WTC11 (cell line): ENCODE results near the gene CPXM1. TPM values are rescaled to one million over a fixed set of nuclear protein-coding genes. Genes with fewer than 3 reads are reported as not detected.

Experiments
- ATAC-seq: fragments of 200-7000 bp; cut with Tn5 transposase; 2 replicates; pipeline ENCODE4 v1.10.0; 2021; ENCODE audit warnings: mild to moderate bottlenecking, moderate library complexity
- CTCF ChIA-PET: fragments of 300-600 bp; sonication (Branson Sonifier 250); formaldehyde crosslinking; loops from one replicate; lab custom pipeline; 2021; ENCODE audit warnings: antibody characterized with exemption; lab: Charles Lee
- POLR2A ChIA-PET: fragments of 350-600 bp; sonication (Branson Sonifier 250); formaldehyde crosslinking; loops from one replicate; lab custom pipeline; 2021; ENCODE audit warnings: antibody characterized with exemption; lab: Charles Lee
- DNase-seq: peaks from one replicate; pipeline ENCODE4 v3.0.0; 2021; ENCODE audit warnings: low spot score
- H3K27ac Mint-ChIP-seq: 2 replicates; pipeline ENCODE4 v1.8.0; 2021; ENCODE audit warnings: mixed read lengths
- H3K27me3 Mint-ChIP-seq: 2 replicates; pipeline ENCODE4 v1.8.0; 2021; ENCODE audit warnings: low read depth, mild to moderate bottlenecking, moderate library complexity, mixed read lengths
- H3K36me3 Mint-ChIP-seq: 2 replicates; pipeline ENCODE4 v1.8.0; 2021; ENCODE audit warnings: mixed read lengths
- H3K4me1 Mint-ChIP-seq: 2 replicates; pipeline ENCODE4 v1.8.0; 2022; ENCODE audit warnings: mixed read lengths
- H3K4me3 Mint-ChIP-seq: 2 replicates; pipeline ENCODE4 v1.8.0; 2021; ENCODE audit warnings: mild to moderate bottlenecking, moderate library complexity, mixed read lengths
- H3K9me3 Mint-ChIP-seq: 2 replicates; pipeline ENCODE4 v1.8.0; 2021; ENCODE audit warnings: mixed read lengths
- AFF4 ChIP-seq: sonication (generic); formaldehyde crosslinking; IDR thresholded peaks from 2 replicates; pipeline ENCODE4 v1.8.1; 2023; ENCODE audit warnings: mild to moderate bottlenecking, missing genetic modification reagents, borderline replicate concordance
- ATF1 ChIP-seq: sonication (generic); formaldehyde crosslinking; IDR thresholded peaks from 2 replicates; pipeline ENCODE4 v1.8.1; 2023; ENCODE audit warnings: mild to moderate bottlenecking, moderate library complexity, missing genetic modification reagents
- ATF2 ChIP-seq: sonication (generic); formaldehyde crosslinking; IDR thresholded peaks from 2 replicates; pipeline ENCODE4 v1.8.1; 2022; ENCODE audit warnings: low read depth, missing genetic modification reagents, borderline replicate concordance
- ATF6 ChIP-seq: sonication (generic); formaldehyde crosslinking; IDR thresholded peaks from 2 replicates; pipeline ENCODE4 v1.8.1; 2023; ENCODE audit warnings: mild to moderate bottlenecking, missing genetic modification reagents
- CBFB ChIP-seq: sonication (generic); formaldehyde crosslinking; IDR thresholded peaks from 2 replicates; pipeline ENCODE4 v1.8.1; 2022; ENCODE audit warnings: mild to moderate bottlenecking, low read depth, missing genetic modification reagents
- E2F5 ChIP-seq: sonication (generic); formaldehyde crosslinking; IDR thresholded peaks from 2 replicates; pipeline ENCODE4 v1.8.1; 2022; ENCODE audit warnings: mild to moderate bottlenecking, moderate library complexity, missing genetic modification reagents
- FOXP4 ChIP-seq: sonication (generic); formaldehyde crosslinking; IDR thresholded peaks from 2 replicates; pipeline ENCODE4 v1.8.0; 2022; ENCODE audit warnings: mild to moderate bottlenecking, missing genetic modification reagents
- HMGXB4 ChIP-seq: sonication (generic); formaldehyde crosslinking; IDR thresholded peaks from 2 replicates; pipeline ENCODE4 v1.8.1; 2023; ENCODE audit warnings: mild to moderate bottlenecking, moderate library complexity, missing genetic modification reagents
- MXD4 ChIP-seq: fragments of 250-450 bp; sonication (Bioruptor Pico); IDR thresholded peaks from 2 replicates; pipeline ENCODE4 v1.8.0; 2021; ENCODE audit warnings: mild to moderate bottlenecking, moderate library complexity, borderline replicate concordance
- TCF7 ChIP-seq: sonication (generic); formaldehyde crosslinking; IDR thresholded peaks from 2 replicates; pipeline ENCODE4 v1.8.0; 2022; ENCODE audit warnings: mild to moderate bottlenecking, low read depth, missing genetic modification reagents, moderate library complexity
- TEAD1 ChIP-seq: sonication (generic); formaldehyde crosslinking; IDR thresholded peaks from 2 replicates; pipeline ENCODE4 v1.8.0; 2022; ENCODE audit warnings: mild to moderate bottlenecking, missing genetic modification reagents
- total RNA-seq: library from RNA; stranded (reverse); gene quantifications from 3 replicates; pipeline ENCODE4 v1.2.3, GENCODE V29; 2021

The CPXM1 gene
- total RNA-seq, 1 experiment from 2014 or later, result 51.2 TPM

- TF ChIP-seq AFF4 (CRISPR knock-in tag), result no peak
- TF ChIP-seq TEAD1 (CRISPR knock-in tag), result no peak
- TF ChIP-seq CBFB, result no peak
- TF ChIP-seq, all 79 proteins: peak for 0
These were observed 54.3 kb downstream of the CPXM1 start (continued) for GRCh38 chr20:2745936-2746635.

- Mint-ChIP-seq H3K9me3 (no peaks in the 10 kb centered on the region), H3K4me1 (peaks cover 29% of the 10 kb centered on the region), H3K27me3 (peaks cover 95% of the 10 kb centered on the region), H3K4me3 (no peak overlapping the region), H3K27ac (no peak overlapping the region), H3K36me3 (no peaks in the 10 kb centered on the region)
- ChIA-PET CTCF (interaction anchor here (0.7 to 2.9 kb wide), 2 partner anchors 16 to 57 kb away, joined by 4 to 23 read pairs; no protein-coding TSS in a partner anchor), POLR2A (interaction anchor here (0.7 kb wide), 1 partner anchor 56 kb away, joined by 4 read pairs; no protein-coding TSS in a partner anchor)
- DNase-seq, result no peak
- ATAC-seq, result no peak
- TF ChIP-seq ATF2 (CRISPR knock-in tag) (no peak), CBFB (no peak), TCF7 (no peak), E2F5 (CRISPR knock-in tag) (no peak), ATF1 (no peak), FOXP4 (CRISPR knock-in tag) (no peak), ATF6 (CRISPR knock-in tag) (no peak), MXD4 (CRISPR knock-in tag) (no peak), HMGXB4 (no peak)
These were observed 55.1 kb downstream of the CPXM1 start for GRCh38 chr20:2745060-2745910.

Other genes with a start within 250 kb of the CPXM1 start
- gene NOP56, start 148.0 kb downstream of the CPXM1 start, total RNA-seq, result 484 to 634 TPM (median 500 TPM) in 3 replicates
- 101 to 136 TPM (median 107 TPM) in 3 replicates for gene IDH3B, start 136.4 kb downstream of the CPXM1 start, total RNA-seq
- gene EBF4, start 107.8 kb downstream of the CPXM1 start, total RNA-seq, result 2.7 to 5.0 TPM (median 3.2 TPM) in 3 replicates
- gene C20orf141, start 14.4 kb upstream of the CPXM1 start, total RNA-seq, result not detected in 3 replicates
- not detected in 3 replicates for gene TMEM239, start 15.7 kb upstream of the CPXM1 start, total RNA-seq
- gene PCED1A, start 40.0 kb upstream of the CPXM1 start, total RNA-seq, result 19.7 to 37.0 TPM (median 33.5 TPM) in 3 replicates
- 26.2 to 29.1 TPM (median 27.8 TPM) in 3 replicates for gene VPS16, start 40.1 kb upstream of the CPXM1 start, total RNA-seq
- 43.8 to 48.8 TPM (median 47.2 TPM) in 3 replicates for gene PTPRA, start 72.9 kb upstream of the CPXM1 start, total RNA-seq
- 0.44 to 1.1 TPM (median 0.50 TPM) in 3 replicates for gene GNRH2, start 243.0 kb upstream of the CPXM1 start, total RNA-seq
- gene MRPS26, start 245.4 kb upstream of the CPXM1 start, total RNA-seq, result 105 to 111 TPM (median 110 TPM) in 3 replicates